OCI-LY3 (cell line): ENCODE results near the gene POLA2.

Experiments
- EZH2phosphoT487 ChIP-seq: fragments of 200-600 bp; shearing (Covaris generic); IDR thresholded peaks from 2 replicates; pipeline ENCODE4 v1.6.1; 2018; ENCODE audit warnings: antibody characterized with exemption, mixed run types, low read depth
- TF ChIP-seq, protein P1 (sequence below): fragments of 200-600, 300-600 bp; sonication (generic); IDR thresholded peaks from 2 replicates; pipeline ENCODE4 v1.5.1; 2014; ENCODE audit warnings: antibody characterized with exemption, low read length, low read depth

DNA sequence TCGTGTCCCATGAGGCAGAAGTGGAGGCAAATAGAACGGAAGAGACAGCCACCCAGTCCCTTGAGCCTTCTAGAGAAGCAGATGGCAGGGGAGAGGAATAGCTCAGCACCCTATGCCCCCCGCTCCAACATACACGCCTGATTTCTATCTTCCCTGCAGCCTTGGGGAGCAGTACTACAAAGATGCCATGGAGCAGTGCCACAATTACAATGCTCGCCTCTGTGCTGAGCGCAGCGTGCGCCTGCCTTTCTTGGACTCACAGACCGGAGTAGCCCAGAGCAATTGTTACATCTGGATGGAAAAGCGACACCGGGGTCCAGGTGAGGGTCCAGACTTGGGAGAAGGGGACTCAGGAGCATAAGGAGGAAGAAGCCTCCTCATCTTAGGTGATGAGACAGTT is 78.5 kb downstream of the POLA2 start:
- TF ChIP-seq EZH2phosphoT487: no peak
- TF ChIP-seq, protein P1, sequence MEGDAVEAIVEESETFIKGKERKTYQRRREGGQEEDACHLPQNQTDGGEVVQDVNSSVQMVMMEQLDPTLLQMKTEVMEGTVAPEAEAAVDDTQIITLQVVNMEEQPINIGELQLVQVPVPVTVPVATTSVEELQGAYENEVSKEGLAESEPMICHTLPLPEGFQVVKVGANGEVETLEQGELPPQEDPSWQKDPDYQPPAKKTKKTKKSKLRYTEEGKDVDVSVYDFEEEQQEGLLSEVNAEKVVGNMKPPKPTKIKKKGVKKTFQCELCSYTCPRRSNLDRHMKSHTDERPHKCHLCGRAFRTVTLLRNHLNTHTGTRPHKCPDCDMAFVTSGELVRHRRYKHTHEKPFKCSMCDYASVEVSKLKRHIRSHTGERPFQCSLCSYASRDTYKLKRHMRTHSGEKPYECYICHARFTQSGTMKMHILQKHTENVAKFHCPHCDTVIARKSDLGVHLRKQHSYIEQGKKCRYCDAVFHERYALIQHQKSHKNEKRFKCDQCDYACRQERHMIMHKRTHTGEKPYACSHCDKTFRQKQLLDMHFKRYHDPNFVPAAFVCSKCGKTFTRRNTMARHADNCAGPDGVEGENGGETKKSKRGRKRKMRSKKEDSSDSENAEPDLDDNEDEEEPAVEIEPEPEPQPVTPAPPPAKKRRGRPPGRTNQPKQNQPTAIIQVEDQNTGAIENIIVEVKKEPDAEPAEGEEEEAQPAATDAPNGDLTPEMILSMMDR: no peak
